Ovary (tissue), 3 donors: ENCODE results near the gene FADD.

Source experiments
- EP300 ChIP-seq: sonication (generic); formaldehyde crosslinking; IDR thresholded peaks from one replicate; pipeline ENCODE4 v1.6.1; 2017; ENCODE audit warnings: antibody characterized with exemption
- POLR2A ChIP-seq: fragments of 450-650 bp; IDR thresholded peaks from one replicate; pipeline ENCODE4 v1.6.1; 2017; ENCODE audit warnings: antibody characterized with exemption, mild to moderate bottlenecking, moderate library complexity
- TF ChIP-seq, protein P1 (sequence below), 3 donors: fragments of 450-650 bp in 2 of 3; fragments of 200-600 bp in 1 of 3; IDR thresholded peaks; one replicate each; pipeline versions ENCODE4 v1.5.1 to v1.8.0; 2016 to 2022; ENCODE audit warnings: antibody characterized with exemption in 3 of 3, mild to moderate bottlenecking in 1 of 3
- donor health status: DM: no; HTN: no; CAD: no.

DNA sequence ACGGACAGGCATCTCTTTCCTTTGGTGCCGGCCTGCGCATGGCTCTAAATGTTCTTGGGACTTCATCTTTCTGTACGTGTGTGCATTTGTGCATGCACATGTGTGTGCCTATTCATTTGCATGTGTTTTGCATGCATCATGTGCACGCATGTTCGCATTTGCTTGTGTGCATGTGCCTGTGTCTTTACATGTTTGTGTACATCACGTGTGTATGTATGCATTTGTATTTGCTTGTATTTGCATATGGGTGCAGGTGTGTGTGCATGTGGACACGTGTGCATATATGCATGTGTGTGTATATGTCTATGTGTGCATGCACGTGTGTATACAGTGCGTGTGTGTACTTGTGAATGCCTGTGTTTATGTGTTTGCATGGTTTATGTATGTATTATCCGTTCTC is 13.5 kb upstream of the FADD start:
- TF ChIP-seq, protein P1, sequence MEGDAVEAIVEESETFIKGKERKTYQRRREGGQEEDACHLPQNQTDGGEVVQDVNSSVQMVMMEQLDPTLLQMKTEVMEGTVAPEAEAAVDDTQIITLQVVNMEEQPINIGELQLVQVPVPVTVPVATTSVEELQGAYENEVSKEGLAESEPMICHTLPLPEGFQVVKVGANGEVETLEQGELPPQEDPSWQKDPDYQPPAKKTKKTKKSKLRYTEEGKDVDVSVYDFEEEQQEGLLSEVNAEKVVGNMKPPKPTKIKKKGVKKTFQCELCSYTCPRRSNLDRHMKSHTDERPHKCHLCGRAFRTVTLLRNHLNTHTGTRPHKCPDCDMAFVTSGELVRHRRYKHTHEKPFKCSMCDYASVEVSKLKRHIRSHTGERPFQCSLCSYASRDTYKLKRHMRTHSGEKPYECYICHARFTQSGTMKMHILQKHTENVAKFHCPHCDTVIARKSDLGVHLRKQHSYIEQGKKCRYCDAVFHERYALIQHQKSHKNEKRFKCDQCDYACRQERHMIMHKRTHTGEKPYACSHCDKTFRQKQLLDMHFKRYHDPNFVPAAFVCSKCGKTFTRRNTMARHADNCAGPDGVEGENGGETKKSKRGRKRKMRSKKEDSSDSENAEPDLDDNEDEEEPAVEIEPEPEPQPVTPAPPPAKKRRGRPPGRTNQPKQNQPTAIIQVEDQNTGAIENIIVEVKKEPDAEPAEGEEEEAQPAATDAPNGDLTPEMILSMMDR (IDR thresholded peaks at IDR 0.05), result no peak
- TF ChIP-seq POLR2A (no peak), EP300 (no peak)
